ENCODE measurements around the gene ANO1. TPM values are rescaled to one million over a fixed set of nuclear protein-coding genes. Genes with fewer than 3 reads are reported as not detected.
A peak's percentile ranks its signal among the peaks of the same experiment; 100 is the strongest.

The ANO1 gene
- total RNA-seq, 3 donors from 2014 or later, result 3.7 to 95.0 (median 53.7) TPM

DNA sequence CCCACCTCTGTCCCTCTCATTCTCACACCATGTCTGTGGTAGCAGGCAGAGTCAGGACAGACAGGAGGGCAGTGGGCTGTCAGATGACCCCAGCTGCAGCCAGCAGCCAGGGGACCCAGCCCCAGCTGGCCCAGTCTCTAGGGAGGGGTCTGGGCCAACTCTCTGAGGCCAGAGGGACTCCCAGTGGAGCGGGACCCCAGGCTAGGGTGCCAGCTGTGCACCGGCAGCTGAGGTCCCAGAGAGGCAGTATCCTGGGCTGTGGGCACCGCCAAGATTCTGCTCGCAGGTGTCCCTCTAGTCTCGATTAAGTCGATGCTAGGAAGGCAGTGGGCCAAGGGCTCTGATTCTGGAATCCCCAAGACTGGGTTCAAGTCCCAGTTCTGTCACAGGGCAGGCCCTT is 108.3 kb downstream of the ANO1 start:
- DNase-seq (ENCODE audit: low spot score in 2 of 2), result no peak
- H3K4me1 ChIP-seq, result peaks cover 0 to 10% of the 10 kb centered on the region in 2 donors
- no peak overlapping the region for H3K4me3 ChIP-seq
- intact Hi-C loops (cut with DNase I; ENCODE audit: low total_unique reads), result loop anchor here (10.0 kb wide), 1 partner anchor 272 kb away; no protein-coding TSS in a partner anchor
- no peaks in the 10 kb centered on the region for H3K36me3 ChIP-seq
- H3K9me3 ChIP-seq, result no peaks in the 10 kb centered on the region
- H3K27me3 ChIP-seq, result no peaks in the 10 kb centered on the region
- TF ChIP-seq POLR2A (IDR thresholded peaks at IDR 0.05) (no peak), POLR2AphosphoS5 (IDR thresholded peaks at IDR 0.05) (no peak)
- TF ChIP-seq, protein P1, sequence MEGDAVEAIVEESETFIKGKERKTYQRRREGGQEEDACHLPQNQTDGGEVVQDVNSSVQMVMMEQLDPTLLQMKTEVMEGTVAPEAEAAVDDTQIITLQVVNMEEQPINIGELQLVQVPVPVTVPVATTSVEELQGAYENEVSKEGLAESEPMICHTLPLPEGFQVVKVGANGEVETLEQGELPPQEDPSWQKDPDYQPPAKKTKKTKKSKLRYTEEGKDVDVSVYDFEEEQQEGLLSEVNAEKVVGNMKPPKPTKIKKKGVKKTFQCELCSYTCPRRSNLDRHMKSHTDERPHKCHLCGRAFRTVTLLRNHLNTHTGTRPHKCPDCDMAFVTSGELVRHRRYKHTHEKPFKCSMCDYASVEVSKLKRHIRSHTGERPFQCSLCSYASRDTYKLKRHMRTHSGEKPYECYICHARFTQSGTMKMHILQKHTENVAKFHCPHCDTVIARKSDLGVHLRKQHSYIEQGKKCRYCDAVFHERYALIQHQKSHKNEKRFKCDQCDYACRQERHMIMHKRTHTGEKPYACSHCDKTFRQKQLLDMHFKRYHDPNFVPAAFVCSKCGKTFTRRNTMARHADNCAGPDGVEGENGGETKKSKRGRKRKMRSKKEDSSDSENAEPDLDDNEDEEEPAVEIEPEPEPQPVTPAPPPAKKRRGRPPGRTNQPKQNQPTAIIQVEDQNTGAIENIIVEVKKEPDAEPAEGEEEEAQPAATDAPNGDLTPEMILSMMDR (IDR thresholded peaks at IDR 0.05), result no peak
- peak overlapping the region in 1 of 2 donors; percentile 3 for H3K27ac ChIP-seq

DNA sequence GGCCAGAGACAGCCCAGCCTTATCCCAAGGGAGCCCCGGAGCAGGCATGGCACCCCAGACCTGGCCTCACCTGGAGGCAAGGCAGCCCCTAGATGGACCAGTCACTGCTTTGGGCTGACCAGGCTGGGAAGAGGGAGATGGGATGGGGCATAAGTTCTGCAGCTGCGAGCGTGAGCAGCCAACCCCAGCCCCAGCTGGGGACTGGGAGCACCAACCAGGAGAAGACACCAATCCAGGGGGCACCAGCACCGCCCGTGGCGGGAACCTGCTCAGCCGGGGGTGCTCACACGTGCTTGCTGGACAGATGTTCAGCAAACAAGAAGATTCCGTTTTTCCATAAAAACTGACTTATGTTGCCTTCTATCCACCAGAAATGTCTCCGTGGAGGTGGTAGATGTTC is 108.8 kb downstream of the ANO1 start:
- TF ChIP-seq POLR2A (IDR thresholded peaks at IDR 0.05), result no peak
- no peak for TF ChIP-seq POLR2AphosphoS5 (IDR thresholded peaks at IDR 0.05)
- TF ChIP-seq, protein P1 (IDR thresholded peaks at IDR 0.05), result no peak
- intact Hi-C loops (cut with DNase I; ENCODE audit: low total_unique reads), result loop anchor here (10.0 kb wide), 1 partner anchor 272 kb away; no protein-coding TSS in a partner anchor
- H3K27me3 ChIP-seq, result no peaks in the 10 kb centered on the region

DNA sequence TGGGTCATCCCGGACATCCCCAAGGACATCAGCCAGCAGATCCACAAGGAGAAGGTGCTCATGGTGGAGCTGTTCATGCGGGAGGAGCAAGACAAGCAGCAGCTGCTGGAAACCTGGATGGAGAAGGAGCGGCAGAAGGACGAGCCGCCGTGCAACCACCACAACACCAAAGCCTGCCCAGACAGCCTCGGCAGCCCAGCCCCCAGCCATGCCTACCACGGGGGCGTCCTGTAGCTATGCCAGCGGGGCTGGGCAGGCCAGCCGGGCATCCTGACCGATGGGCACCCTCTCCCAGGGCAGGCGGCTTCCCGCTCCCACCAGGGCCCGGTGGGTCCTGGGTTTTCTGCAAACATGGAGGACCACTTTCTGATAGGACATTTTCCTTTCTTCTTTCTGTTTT is 109.7 kb downstream of the ANO1 start:
- H3K9me3 ChIP-seq, result no peaks in the 10 kb centered on the region
- intact Hi-C loops (cut with DNase I; ENCODE audit: low total_unique reads), result loop anchor here (10.0 kb wide), 1 partner anchor 273 kb away; no protein-coding TSS in a partner anchor
- H3K27ac ChIP-seq, result peak overlapping the region in 1 of 2 donors; percentile 38
- H3K27me3 ChIP-seq, result no peaks in the 10 kb centered on the region
- TF ChIP-seq POLR2A (IDR thresholded peaks at IDR 0.05) (no peak), POLR2AphosphoS5 (IDR thresholded peaks at IDR 0.05) (no peak)
- TF ChIP-seq, protein P1 (IDR thresholded peaks at IDR 0.05), result no peak
- DNase-seq (ENCODE audit: low spot score in 2 of 2), result no peak
- no peaks in the 10 kb centered on the region for H3K36me3 ChIP-seq
- H3K4me1 ChIP-seq, result peaks cover 0 to 10% of the 10 kb centered on the region in 2 donors
- no peak overlapping the region for H3K4me3 ChIP-seq

More for the DNA sequence above, 108.8 kb downstream of the ANO1 start:
- Histone ChIP-seq H3K9me3 (no peaks in the 10 kb centered on the region), H3K4me1 (peaks cover 0 to 10% of the 10 kb centered on the region in 2 donors), H3K36me3 (no peaks in the 10 kb centered on the region), H3K27ac (peak overlapping the region in 1 of 2 donors; percentile 3), H3K4me3 (no peak overlapping the region)
- no peak for DNase-seq (ENCODE audit: low spot score in 2 of 2)

DNA sequence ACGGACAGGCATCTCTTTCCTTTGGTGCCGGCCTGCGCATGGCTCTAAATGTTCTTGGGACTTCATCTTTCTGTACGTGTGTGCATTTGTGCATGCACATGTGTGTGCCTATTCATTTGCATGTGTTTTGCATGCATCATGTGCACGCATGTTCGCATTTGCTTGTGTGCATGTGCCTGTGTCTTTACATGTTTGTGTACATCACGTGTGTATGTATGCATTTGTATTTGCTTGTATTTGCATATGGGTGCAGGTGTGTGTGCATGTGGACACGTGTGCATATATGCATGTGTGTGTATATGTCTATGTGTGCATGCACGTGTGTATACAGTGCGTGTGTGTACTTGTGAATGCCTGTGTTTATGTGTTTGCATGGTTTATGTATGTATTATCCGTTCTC is 111.5 kb downstream of the ANO1 start:
- no peak for DNase-seq (ENCODE audit: low spot score in 2 of 2)
- Histone ChIP-seq H3K36me3 (no peaks in the 10 kb centered on the region), H3K4me1 (no peaks in the 10 kb centered on the region), H3K9me3 (no peaks in the 10 kb centered on the region), H3K27me3 (no peaks in the 10 kb centered on the region), H3K4me3 (no peak overlapping the region), H3K27ac (no peak overlapping the region)
- intact Hi-C loops (cut with DNase I; ENCODE audit: low total_unique reads), result loop anchor here (10.0 kb wide), 1 partner anchor 275 kb away; no protein-coding TSS in a partner anchor
- TF ChIP-seq, protein P1 (IDR thresholded peaks at IDR 0.05), result no peak
- TF ChIP-seq POLR2AphosphoS5 (IDR thresholded peaks at IDR 0.05) (no peak), POLR2A (IDR thresholded peaks at IDR 0.05) (no peak)

DNA sequence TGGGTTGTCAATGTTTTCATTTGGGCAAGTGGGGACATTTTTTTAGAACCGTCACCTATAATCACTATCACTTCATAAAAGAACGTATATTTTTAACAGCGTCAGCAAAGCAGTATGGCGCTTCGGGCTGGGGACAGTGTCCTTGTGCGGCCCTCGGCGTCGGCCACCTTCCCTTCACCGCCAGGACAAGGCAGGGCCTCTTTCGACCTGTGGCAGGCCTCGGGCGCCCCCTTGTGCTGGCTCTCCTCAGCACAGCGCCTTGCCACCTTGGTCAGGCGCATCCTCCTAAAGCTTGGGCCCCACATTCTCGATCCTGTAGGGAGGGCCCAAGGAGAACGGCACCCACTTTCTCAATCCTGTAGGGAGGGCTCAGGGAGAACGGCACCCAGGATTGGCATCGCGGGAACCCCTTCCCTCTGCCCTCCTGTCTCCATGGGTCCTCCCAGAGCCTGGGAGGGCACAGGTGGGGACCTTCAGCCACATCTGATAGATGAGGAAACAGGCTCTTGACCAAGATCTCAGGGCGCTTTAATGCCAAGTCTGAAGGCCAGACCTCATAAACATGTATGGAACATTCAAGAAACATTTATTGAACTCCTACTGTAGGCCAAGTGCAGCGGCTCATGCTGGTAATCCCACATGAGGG is 113.5 kb downstream of the ANO1 start:
- DNase-seq (ENCODE audit: low spot score in 2 of 2), result peak; percentile 52 to 83
- no peak overlapping the region for H3K4me3 ChIP-seq
- H3K27ac ChIP-seq, result peak overlapping the region; percentile 7 to 17
- no peaks in the 10 kb centered on the region for H3K9me3 ChIP-seq
- no peaks in the 10 kb centered on the region for H3K36me3 ChIP-seq
- TF ChIP-seq POLR2AphosphoS5 (IDR thresholded peaks at IDR 0.05), result peak in 2 of 3 donors; percentile 14 to 22
- no peak for TF ChIP-seq POLR2A (IDR thresholded peaks at IDR 0.05)
- TF ChIP-seq, protein P1 (IDR thresholded peaks at IDR 0.05), result peak; percentile 57 to 93 (median 87)
- intact Hi-C loops (cut with DNase I; ENCODE audit: low total_unique reads), result no loop called here
- H3K27me3 ChIP-seq, result no peaks in the 10 kb centered on the region
- no peaks in the 10 kb centered on the region for H3K4me1 ChIP-seq

Measured in breast epithelium (tissue), 4 donors.